ENCODE results near the gene SLC1A5. TPM values are rescaled to one million over a fixed set of nuclear protein-coding genes. Genes with fewer than 3 reads are reported as not detected.

SLC1A5 gene
- polyA plus RNA-seq, 1 of the 3 experiments (the other 2 are of a cell fraction): 80.4 TPM

DNA sequence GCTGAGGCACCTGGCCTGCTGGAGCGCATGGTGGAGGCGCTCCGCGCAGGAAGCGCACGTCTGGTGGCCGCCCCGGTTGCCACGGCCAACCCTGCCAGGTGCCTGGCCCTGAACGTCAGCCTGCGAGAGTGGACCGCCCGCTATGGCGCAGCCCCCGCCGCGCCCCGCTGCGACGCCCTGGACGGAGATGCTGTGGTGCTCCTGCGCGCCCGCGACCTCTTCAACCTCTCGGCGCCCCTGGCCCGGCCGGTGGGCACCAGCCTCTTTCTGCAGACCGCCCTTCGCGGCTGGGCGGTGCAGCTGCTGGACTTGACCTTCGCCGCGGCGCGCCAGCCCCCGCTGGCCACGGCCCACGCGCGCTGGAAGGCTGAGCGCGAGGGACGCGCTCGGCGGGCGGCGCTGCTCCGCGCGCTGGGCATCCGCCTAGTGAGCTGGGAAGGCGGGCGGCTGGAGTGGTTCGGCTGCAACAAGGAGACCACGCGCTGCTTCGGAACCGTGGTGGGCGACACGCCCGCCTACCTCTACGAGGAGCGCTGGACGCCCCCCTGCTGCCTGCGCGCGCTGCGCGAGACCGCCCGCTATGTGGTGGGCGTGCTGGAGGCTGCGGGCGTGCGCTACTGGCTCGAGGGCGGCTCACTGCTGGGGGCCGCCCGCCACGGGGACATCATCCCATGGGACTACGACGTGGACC is 32.4 kb downstream of the SLC1A5 start:
- Histone ChIP-seq H3K9ac (no peak overlapping the region), H4K20me1 (ENCODE audit: insufficient read depth) (no peaks in the 10 kb centered on the region), H3K9me2 (no peaks in the 10 kb centered on the region), H3K9me3 (no peaks in the 10 kb centered on the region), H3K27me3 (ENCODE audit: insufficient read depth) (no peaks in the 10 kb centered on the region), H3K4me2 (no peak overlapping the region), H3K79me2 (ENCODE audit: insufficient read depth) (no peaks in the 10 kb centered on the region), H2AFZ (ENCODE audit: low read depth) (no peak overlapping the region), H3K4me1 (ENCODE audit: control insufficient read depth in 1 of 2, insufficient read depth in 2 of 2, low read depth in 1 of 2, low read length in 1 of 2) (peaks cover 0 to 2% of the 10 kb centered on the region in 2 experiments; a peak in 1 of 4 replicates), H3K36me3 (replicated peaks in 1 of 2; ENCODE audit: control insufficient read depth in 1 of 2, insufficient read depth in 2 of 2, low read length in 1 of 2) (peaks cover 5 to 8% of the 10 kb centered on the region in 2 experiments), H3K4me3 (ENCODE audit: low read depth in 2 of 2, low read length in 1 of 2) (no peak overlapping the region), H3K27ac (ENCODE audit: low read depth in 2 of 2, low read length in 1 of 2) (no peak overlapping the region), H3F3A (replicated peaks; ENCODE audit: insufficient read depth) (peaks cover 12% of the 10 kb centered on the region)
- 98% methylated on average over 69 of the region's 86 CpGs for WGBS (ENCODE audit: low lambda C conversion rate)
- DNase-seq: no peak
- CTCF ChIA-PET: interaction anchor here (0.5 to 7.5 kb wide), 8 partner anchors 11 to 143 kb away, joined by 3 to 170 read pairs (median 4); partner anchors contain the start of gene SLC1A5
- TF ChIP-seq YY1 (IDR thresholded peaks at IDR 0.05; ENCODE audit: low read depth) (no peak), USF2 (IDR thresholded peaks at IDR 0.05; ENCODE audit: borderline replicate concordance, low read depth, low read length) (no peak), GATA2 (CRISPR knock-in tag; IDR thresholded peaks at IDR 0.05) (no peak), NFIC (IDR thresholded peaks at IDR 0.05; ENCODE audit: borderline replicate concordance) (no peak), CHD2 (IDR thresholded peaks at IDR 0.05; ENCODE audit: low read length, partially characterized antibody) (no peak), EZH2phosphoT487 (IDR thresholded peaks at IDR 0.05; ENCODE audit: borderline replicate concordance, low read depth) (no peak), RXRA (IDR thresholded peaks at IDR 0.05; ENCODE audit: borderline replicate concordance, low read depth) (no peak), POLR2AphosphoS5 (IDR thresholded peaks at IDR 0.05; ENCODE audit: low read depth, low read length) (no peak), RFX5 (IDR thresholded peaks at IDR 0.05; ENCODE audit: low read length) (no peak)
- TF ChIP-seq, protein P1, sequence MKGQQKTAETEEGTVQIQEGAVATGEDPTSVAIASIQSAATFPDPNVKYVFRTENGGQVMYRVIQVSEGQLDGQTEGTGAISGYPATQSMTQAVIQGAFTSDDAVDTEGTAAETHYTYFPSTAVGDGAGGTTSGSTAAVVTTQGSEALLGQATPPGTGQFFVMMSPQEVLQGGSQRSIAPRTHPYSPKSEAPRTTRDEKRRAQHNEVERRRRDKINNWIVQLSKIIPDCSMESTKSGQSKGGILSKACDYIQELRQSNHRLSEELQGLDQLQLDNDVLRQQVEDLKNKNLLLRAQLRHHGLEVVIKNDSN (IDR thresholded peaks at IDR 0.05; ENCODE audit: borderline replicate concordance, low read depth): no peak
- POLR2A ChIA-PET: no interaction called here

GRCh38 chr19:46755077-46755852 is 33.1 kb downstream of the SLC1A5 start:
- 92% methylated on average over 21 of the region's 39 CpGs for WGBS (ENCODE audit: low lambda C conversion rate)
- POLR2A ChIA-PET: interaction anchor here (1.6 kb wide), 1 partner anchor 85 kb away, joined by 4 read pairs; no protein-coding TSS in a partner anchor

More at GRCh38 chr19:46755077-46755852, 33.1 kb downstream of the SLC1A5 start:
- CTCF ChIA-PET: interaction anchor here (0.7 to 7.5 kb wide), 8 partner anchors 12 to 141 kb away, joined by 3 to 170 read pairs (median 4); partner anchors contain the start of gene SLC1A5
- no peak for DNase-seq
- H2AFZ ChIP-seq (ENCODE audit: low read depth): no peak overlapping the region
- no peak overlapping the region for H3K9ac ChIP-seq
- H4K20me1 ChIP-seq (ENCODE audit: insufficient read depth): no peaks in the 10 kb centered on the region
- H3F3A ChIP-seq (replicated peaks; ENCODE audit: insufficient read depth): peaks cover 10% of the 10 kb centered on the region
- H3K4me2 ChIP-seq: no peak overlapping the region
- no peaks in the 10 kb centered on the region for H3K9me2 ChIP-seq
- H3K4me3 ChIP-seq (ENCODE audit: low read depth in 2 of 2, low read length in 1 of 2): no peak overlapping the region
- H3K27me3 ChIP-seq (ENCODE audit: insufficient read depth): no peaks in the 10 kb centered on the region
- no peaks in the 10 kb centered on the region for H3K79me2 ChIP-seq (ENCODE audit: insufficient read depth)
- H3K27ac ChIP-seq (ENCODE audit: low read depth in 2 of 2, low read length in 1 of 2): no peak overlapping the region
- H3K36me3 ChIP-seq (replicated peaks in 1 of 2; ENCODE audit: control insufficient read depth in 1 of 2, insufficient read depth in 2 of 2, low read length in 1 of 2): peaks cover 5 to 8% of the 10 kb centered on the region in 2 experiments
- no peaks in the 10 kb centered on the region for H3K9me3 ChIP-seq
- H3K4me1 ChIP-seq (ENCODE audit: control insufficient read depth in 1 of 2, insufficient read depth in 2 of 2, low read depth in 1 of 2, low read length in 1 of 2): peaks cover 0 to 2% of the 10 kb centered on the region in 2 experiments; a peak in 1 of 4 replicates
- TF ChIP-seq FOXJ3 (CRISPR knock-in tag; IDR thresholded peaks at IDR 0.05): no peak
- TF ChIP-seq JUND (IDR thresholded peaks at IDR 0.05): no peak
- no peak for TF ChIP-seq RAD21 (IDR thresholded peaks at IDR 0.05; ENCODE audit: low read length)

All from SK-N-SH (cell line).